Endothelial cell (in vitro differentiated cells): ENCODE measurements around the gene DISC1. TPM values are rescaled to one million over a fixed set of nuclear protein-coding genes. Genes with fewer than 3 reads are reported as not detected.

ENCODE experiments used
- DNase-seq: peaks from one replicate; pipeline ENCODE4 v3.0.0; 2021; ENCODE audit warnings: low spot score
- H3K27ac Mint-ChIP-seq: one replicate; pipeline ENCODE4 v1.8.0; 2021; ENCODE audit warnings: mixed read lengths, inconsistent platforms; ENCODE audit not compliant: unreplicated experiment
- H3K27me3 Mint-ChIP-seq: one replicate; pipeline ENCODE4 v1.8.0; 2021; ENCODE audit warnings: mild to moderate bottlenecking, moderate library complexity, mixed read lengths, inconsistent platforms; ENCODE audit not compliant: unreplicated experiment
- H3K36me3 Mint-ChIP-seq: one replicate; pipeline ENCODE4 v1.8.0; 2021; ENCODE audit warnings: mild to moderate bottlenecking, low read depth, mixed read lengths, inconsistent platforms; ENCODE audit not compliant: unreplicated experiment
- H3K4me1 Mint-ChIP-seq: one replicate; pipeline ENCODE4 v1.8.0; 2021; ENCODE audit warnings: mild to moderate bottlenecking, mixed read lengths, inconsistent platforms; ENCODE audit not compliant: unreplicated experiment
- H3K4me3 Mint-ChIP-seq: one replicate; pipeline ENCODE4 v1.8.0; 2021; ENCODE audit warnings: mild to moderate bottlenecking, mixed read lengths, inconsistent platforms; ENCODE audit not compliant: unreplicated experiment
- H3K9me3 Mint-ChIP-seq: one replicate; pipeline ENCODE4 v1.8.0; 2021; ENCODE audit warnings: mixed read lengths, inconsistent platforms; ENCODE audit not compliant: unreplicated experiment
- total RNA-seq: library from RNA; stranded (reverse); fragmentation: NEBNext Ultra II Directional; extraction: Animal tissue kit (Norgen Biotek cat#: 25700); gene quantifications from one replicate; pipeline ENCODE4 v1.2.1, GENCODE V29; 2021; ENCODE audit not compliant: unreplicated experiment
- TF ChIP-seq, protein P1 (sequence below): fragments of 200-600 bp; sonication (generic); IDR thresholded peaks from one replicate; pipeline ENCODE4 v1.5.0; 2021; ENCODE audit warnings: antibody characterized with exemption; ENCODE audit not compliant: unreplicated experiment

Gene DISC1
- total RNA-seq, 1 donor from 2014 or later: 82.5 TPM

DNA sequence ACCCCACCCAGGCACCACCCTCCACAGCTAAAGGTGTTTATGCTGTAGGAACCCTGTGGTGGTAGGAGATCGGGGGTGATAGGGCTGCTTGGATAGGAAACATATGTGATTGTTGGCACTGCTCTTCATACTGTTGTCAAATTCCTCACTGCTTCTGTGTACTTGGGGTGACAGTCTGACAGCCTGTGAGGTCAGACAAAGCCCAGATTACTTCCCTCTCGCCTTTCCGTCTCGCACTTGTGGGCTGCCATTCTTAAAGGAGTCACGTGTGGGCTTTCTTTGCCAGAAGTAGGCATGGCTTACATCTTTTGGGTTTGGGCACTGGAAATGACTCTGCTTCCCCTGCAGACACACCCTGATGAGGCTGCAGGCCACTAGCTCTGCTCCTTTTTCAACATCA, 363.8 kb downstream of the DISC1 start:
- Mint-ChIP-seq H3K9me3 (no peaks in the 10 kb centered on the region), H3K4me1 (peaks cover 10% of the 10 kb centered on the region), H3K4me3 (no peak overlapping the region), H3K27me3 (peaks cover 5% of the 10 kb centered on the region), H3K36me3 (peaks cover 9% of the 10 kb centered on the region), H3K27ac (no peak overlapping the region)
- DNase-seq: no peak
- TF ChIP-seq, protein P1, sequence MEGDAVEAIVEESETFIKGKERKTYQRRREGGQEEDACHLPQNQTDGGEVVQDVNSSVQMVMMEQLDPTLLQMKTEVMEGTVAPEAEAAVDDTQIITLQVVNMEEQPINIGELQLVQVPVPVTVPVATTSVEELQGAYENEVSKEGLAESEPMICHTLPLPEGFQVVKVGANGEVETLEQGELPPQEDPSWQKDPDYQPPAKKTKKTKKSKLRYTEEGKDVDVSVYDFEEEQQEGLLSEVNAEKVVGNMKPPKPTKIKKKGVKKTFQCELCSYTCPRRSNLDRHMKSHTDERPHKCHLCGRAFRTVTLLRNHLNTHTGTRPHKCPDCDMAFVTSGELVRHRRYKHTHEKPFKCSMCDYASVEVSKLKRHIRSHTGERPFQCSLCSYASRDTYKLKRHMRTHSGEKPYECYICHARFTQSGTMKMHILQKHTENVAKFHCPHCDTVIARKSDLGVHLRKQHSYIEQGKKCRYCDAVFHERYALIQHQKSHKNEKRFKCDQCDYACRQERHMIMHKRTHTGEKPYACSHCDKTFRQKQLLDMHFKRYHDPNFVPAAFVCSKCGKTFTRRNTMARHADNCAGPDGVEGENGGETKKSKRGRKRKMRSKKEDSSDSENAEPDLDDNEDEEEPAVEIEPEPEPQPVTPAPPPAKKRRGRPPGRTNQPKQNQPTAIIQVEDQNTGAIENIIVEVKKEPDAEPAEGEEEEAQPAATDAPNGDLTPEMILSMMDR: no peak

DNA sequence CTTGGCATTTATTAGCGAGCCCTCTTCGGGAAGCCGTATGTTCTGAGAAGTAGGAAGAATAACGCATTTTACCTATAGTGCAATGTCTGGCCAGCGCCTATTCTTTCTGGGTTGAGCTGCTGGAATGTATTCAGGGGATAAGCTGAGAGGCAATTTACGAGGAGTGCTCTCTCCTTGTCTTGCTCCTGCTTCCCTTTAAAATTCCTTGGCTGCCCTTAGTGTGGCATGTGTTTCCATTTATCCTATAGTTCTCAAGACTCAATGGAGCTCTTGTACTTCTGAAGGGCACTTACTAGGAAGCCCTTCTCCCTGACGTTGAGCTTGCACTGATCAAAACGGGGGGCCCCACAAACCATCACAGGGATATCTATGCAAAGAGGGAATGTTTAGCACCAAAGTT, 364.6 kb downstream of the DISC1 start:
- H3K27ac Mint-ChIP-seq: no peak overlapping the region
- H3K27me3 Mint-ChIP-seq: peaks cover 5% of the 10 kb centered on the region
- no peak for DNase-seq
- H3K4me3 Mint-ChIP-seq: no peak overlapping the region
- no peaks in the 10 kb centered on the region for H3K9me3 Mint-ChIP-seq
- peaks cover 9% of the 10 kb centered on the region for H3K36me3 Mint-ChIP-seq
- TF ChIP-seq, protein P1: no peak
- peaks cover 10% of the 10 kb centered on the region for H3K4me1 Mint-ChIP-seq

DNA sequence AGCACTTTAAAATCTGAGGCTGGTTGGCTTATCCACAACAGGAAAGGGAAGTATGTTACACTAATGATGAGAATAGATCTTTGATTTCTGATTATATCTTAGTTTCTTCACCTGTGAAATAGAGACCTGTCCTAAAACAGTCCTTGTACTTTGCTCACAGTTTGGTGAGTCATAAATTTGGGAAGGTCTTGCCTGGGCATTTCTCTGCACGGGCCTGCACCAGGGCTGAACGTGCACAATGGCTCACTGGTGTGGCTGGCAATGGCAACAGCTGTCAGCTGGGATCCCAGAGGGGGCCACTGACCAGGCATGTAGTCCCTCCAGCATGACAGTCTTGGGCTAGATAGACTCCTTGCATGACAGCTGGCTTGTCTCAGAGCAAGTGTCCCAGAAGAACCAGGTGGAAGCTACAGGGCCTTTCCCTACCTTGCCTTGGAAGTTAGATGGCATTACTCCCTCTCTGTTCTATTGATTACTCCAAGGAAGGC, 367.4 kb downstream of the DISC1 start:
- Mint-ChIP-seq H3K9me3 (no peaks in the 10 kb centered on the region), H3K4me3 (no peak overlapping the region), H3K36me3 (peaks cover 9% of the 10 kb centered on the region), H3K27ac (no peak overlapping the region), H3K4me1 (peaks cover 8% of the 10 kb centered on the region), H3K27me3 (peaks cover 5% of the 10 kb centered on the region)
- DNase-seq: no peak
- TF ChIP-seq, protein P1: no peak

DNA sequence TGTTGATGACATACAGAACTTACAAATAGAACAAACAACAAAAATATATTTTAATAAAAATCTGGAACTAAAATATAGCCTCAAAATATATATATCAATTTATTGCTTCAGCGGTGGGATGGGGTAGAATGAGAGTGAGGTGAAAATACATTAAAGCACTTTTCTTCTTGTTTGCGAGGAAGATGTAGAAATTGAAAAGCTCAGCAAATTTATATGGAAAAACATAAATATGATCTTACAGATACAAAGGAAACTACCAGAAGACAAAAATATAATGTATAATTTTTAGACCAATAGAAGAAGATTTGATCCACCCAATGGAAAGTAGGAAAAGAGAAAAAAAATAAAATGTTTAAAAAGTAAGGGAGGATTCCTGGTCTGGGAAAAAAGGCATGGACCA, 372.2 kb downstream of the DISC1 start:
- no peak for DNase-seq
- Mint-ChIP-seq H3K4me1 (peaks cover 1% of the 10 kb centered on the region), H3K4me3 (no peak overlapping the region), H3K27me3 (peaks cover 1% of the 10 kb centered on the region), H3K9me3 (no peaks in the 10 kb centered on the region), H3K36me3 (no peaks in the 10 kb centered on the region), H3K27ac (no peak overlapping the region)
- TF ChIP-seq, protein P1: no peak

DNA sequence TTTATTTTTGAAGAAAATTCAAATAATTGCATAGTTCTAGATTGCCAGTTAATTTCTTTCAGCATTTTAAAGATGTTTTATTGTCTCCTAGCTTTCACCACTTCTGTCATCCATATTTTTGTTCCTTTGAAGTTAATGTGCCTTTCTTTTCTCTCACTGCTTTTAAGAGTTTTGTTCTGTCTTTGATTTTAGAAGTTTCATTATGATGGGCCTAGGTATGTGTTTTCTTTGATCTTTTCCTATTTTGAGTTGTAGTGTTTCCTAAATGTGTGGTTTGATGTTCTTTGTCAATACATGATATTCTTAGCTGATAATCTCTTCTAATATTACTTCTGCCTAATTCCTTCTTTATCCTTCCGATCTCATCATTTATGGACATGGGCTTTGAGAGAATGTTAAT, 378.7 kb downstream of the DISC1 start:
- Mint-ChIP-seq H3K4me1 (no peaks in the 10 kb centered on the region), H3K9me3 (no peaks in the 10 kb centered on the region), H3K27me3 (peaks cover 2% of the 10 kb centered on the region), H3K36me3 (peaks cover 6% of the 10 kb centered on the region), H3K4me3 (no peak overlapping the region), H3K27ac (no peak overlapping the region)
- TF ChIP-seq, protein P1: no peak
- no peak for DNase-seq
